SJCRH30 (cell line): Measurements from ENCODE around the gene NSD1. TPM values are rescaled to one million over a fixed set of nuclear protein-coding genes. Genes with fewer than 3 reads are reported as not detected.
A peak's percentile ranks its signal among the peaks of the same experiment; 100 is the strongest.
"Not testable (repeated sequence)": the region's sequence is repeated elsewhere in the genome, so short reads cannot be mapped to it uniquely, and the experiment has no call there.

Experiments
- DNase-seq, 2 experiments: peaks; one replicate each; pipeline ENCODE4 v3.0.0-alpha.2; 2015 to 2020
- H3K27ac ChIP-seq: fragments of 250-450 bp; sonication (Bioruptor Pico); 2 replicates; pipeline ENCODE4 v1.5.1; 2020; ENCODE audit warnings: mild to moderate bottlenecking, moderate library complexity
- H3K27me3 ChIP-seq: fragments of 250-450 bp; sonication (Bioruptor Pico); 2 replicates; pipeline ENCODE4 v1.5.1; 2020; ENCODE audit warnings: mild to moderate bottlenecking, moderate library complexity
- H3K36me3 ChIP-seq: fragments of 250-450 bp; sonication (Bioruptor Pico); 2 replicates; pipeline ENCODE4 v1.5.1; 2020; ENCODE audit warnings: mild to moderate bottlenecking, moderate library complexity
- H3K4me1 ChIP-seq: fragments of 250-450 bp; sonication (Bioruptor Pico); 2 replicates; pipeline ENCODE4 v1.5.1; 2020; ENCODE audit warnings: mild to moderate bottlenecking, moderate library complexity
- H3K4me3 ChIP-seq: fragments of 250-450 bp; sonication (Bioruptor Pico); 2 replicates; pipeline ENCODE4 v1.5.1; 2020; ENCODE audit warnings: mild to moderate bottlenecking, moderate library complexity
- H3K9me3 ChIP-seq: fragments of 250-450 bp; sonication (Bioruptor Pico); replicated peaks from 2 replicates; pipeline ENCODE4 v1.5.1; 2020; ENCODE audit warnings: mild to moderate bottlenecking, moderate library complexity
- total RNA-seq: library from RNA; depleted of rRNA; stranded (reverse); fragments of >200 nt; shearing (Covaris generic); gene quantifications from 2 replicates; pipeline ENCODE4 v1.2.3, GENCODE V29; 2014

Gene NSD1
- total RNA-seq, 1 experiment from 2014 or later, result 5.7 TPM

DNA sequence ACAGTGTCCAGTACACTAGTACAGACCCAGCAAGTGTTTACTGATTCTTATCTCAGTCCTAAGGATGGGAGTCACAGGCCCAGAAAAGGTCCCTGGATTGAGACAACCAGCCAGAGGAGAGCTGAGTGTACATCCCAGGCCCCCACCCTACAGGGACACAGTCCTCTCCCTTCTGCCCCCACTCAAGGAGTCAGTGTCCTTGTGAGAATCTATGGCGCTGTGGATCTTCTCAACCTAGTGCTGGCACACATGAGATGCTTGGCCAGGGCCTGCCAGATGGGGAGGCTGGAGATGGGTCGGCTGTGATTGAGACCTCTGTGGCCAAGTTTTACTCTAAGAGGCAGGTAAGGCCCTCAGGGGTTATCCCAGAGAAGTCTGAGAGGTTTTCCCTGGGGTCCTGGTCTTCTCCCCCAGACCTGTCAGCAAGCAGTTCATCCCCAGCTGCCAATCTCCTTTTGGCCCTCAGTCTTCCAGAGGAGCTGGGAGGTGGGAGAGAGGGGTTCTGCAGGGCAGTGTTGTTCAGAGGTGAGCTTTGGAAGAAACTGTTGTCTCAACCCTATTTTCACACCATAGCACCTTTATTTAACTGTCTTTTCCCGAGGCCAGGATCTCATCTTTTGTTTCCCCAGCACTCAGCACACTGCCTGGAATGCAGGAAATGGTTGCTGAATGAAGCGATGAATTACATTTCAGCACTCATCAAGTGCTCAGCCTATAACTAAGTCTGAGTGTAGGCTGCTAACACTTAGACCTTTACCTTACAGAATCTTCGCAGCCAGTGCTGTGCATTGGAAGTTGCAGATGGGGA lies 3.2 kb upstream of the NSD1 start:
- Histone ChIP-seq H3K27ac (no peak overlapping the region), H3K9me3 (no peaks in the 10 kb centered on the region), H3K4me1 (no peaks in the 10 kb centered on the region; the same call in 1 of the 2 replicates), H3K27me3 (no peaks in the 10 kb centered on the region), H3K36me3 (no peaks in the 10 kb centered on the region), H3K4me3 (no peak overlapping the region)
- DNase-seq, result no peak

DNA sequence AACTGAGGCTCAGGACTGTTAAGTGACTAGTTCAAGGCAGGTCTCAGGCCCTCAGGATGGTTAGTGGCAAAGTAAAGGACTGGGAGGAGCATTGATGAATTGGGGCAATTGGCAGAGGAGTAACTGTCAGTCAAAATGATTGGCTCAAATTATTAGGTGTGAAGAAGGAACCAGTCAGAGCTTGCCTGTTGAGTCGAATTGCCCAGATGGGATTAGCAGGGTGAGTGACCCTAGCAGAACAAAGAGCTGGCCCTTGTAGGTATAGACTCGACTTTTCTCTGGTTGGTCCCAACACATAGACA lies 2.6 kb upstream of the NSD1 start:
- Histone ChIP-seq H3K27ac (no peak overlapping the region), H3K4me3 (no peak overlapping the region), H3K27me3 (no peaks in the 10 kb centered on the region), H3K9me3 (no peaks in the 10 kb centered on the region), H3K36me3 (no peaks in the 10 kb centered on the region), H3K4me1 (no peaks in the 10 kb centered on the region; the same call in 1 of the 2 replicates)
- no peak for DNase-seq

DNA sequence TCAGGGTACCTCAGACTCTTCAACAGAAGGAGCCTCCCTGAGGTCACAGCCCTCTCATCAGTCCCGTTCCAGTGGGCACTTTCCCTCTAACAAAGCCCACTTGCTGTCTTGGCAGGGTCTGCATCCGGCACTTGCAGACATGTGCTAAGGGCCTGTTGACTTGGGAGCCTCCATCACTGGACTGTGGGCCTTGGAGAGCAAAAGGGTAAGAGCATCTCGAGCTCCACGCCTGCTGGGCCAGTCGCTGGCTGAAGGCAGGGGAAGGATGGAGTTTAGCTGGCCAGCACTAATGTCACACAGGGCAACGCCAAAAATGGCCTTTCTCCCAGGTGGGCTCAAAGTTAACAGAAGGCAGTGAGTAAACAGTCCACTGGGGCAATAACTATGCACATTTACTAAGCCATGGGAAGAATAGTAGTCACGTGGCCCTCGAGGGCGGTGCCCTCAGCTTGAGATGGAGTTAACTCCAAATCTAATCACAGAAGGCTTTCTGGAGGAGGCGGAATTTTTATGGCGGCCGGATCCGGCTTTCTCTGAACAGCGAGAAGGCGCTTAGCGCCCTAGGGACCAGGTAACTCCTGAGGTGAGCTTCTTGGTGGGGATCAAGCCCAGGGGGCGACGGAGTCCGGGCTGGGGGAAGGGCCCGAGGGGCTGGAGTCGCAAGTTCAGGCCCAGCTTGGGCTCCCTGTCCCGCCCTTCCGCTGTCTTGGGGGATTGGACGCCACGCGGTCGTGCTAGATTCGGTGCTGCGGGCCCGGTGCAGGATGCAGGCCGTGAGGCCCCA lies 2.0 kb upstream of the NSD1 start:
- Histone ChIP-seq H3K27me3 (no peaks in the 10 kb centered on the region), H3K4me1 (no peaks in the 10 kb centered on the region; the same call in 1 of the 2 replicates), H3K4me3 (no peak overlapping the region), H3K27ac (no peak overlapping the region), H3K36me3 (no peaks in the 10 kb centered on the region), H3K9me3 (no peaks in the 10 kb centered on the region)
- DNase-seq, result no peak

DNA sequence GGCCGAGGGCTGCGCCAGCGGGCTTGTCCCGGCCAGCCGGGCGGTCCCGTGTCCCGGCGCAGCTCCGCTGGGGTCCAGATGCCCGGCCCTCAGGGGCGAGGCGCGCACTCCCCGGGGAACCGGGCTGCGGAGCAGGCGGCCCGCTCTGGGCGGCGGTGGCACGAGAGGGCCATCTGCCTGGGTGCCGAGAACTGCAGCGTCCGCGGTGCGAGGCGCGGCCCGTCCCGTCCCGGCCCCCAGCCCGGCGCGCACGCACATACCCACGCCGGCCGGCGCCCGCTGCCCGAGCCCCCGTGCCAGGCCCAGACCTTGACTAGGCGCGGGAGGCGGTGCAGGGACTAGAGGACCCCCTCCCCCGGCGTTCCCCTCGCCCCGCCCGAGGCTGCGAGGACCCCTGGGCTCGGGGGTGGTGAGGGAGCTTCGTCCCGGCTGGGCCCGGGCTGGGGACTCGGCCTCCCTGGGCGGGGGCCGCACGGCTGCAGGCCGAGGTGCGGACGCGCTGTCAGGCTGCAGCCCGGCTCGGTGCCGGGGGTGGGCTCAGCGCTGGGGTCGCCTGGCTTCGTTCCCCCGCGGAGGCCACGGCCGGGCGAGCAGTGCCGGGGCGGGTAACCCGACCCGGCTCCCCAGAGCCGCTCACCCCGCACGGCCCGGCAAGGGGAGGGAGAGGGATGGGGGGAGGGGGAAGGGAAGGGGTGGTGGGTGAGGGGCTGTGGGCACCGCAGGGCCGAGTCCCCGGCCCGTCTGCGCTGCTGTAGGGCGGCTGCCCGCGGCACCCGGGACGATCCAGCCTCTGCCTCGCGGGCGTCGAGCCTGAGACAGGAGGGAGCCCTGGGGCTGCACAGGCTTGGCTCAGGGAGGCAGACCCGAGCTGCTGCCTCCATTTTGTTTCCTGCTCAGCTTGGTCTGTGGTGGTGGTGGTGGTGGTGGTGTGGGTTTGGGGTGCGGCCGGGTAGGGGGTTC lies 1.2 kb upstream of the NSD1 start:
- Histone ChIP-seq H3K27ac (no peak overlapping the region), H3K9me3 (no peaks in the 10 kb centered on the region), H3K4me1 (no peaks in the 10 kb centered on the region; the same call in 1 of the 2 replicates), H3K36me3 (no peaks in the 10 kb centered on the region), H3K4me3 (no peak overlapping the region), H3K27me3 (no peaks in the 10 kb centered on the region)
- no peak for DNase-seq

DNA sequence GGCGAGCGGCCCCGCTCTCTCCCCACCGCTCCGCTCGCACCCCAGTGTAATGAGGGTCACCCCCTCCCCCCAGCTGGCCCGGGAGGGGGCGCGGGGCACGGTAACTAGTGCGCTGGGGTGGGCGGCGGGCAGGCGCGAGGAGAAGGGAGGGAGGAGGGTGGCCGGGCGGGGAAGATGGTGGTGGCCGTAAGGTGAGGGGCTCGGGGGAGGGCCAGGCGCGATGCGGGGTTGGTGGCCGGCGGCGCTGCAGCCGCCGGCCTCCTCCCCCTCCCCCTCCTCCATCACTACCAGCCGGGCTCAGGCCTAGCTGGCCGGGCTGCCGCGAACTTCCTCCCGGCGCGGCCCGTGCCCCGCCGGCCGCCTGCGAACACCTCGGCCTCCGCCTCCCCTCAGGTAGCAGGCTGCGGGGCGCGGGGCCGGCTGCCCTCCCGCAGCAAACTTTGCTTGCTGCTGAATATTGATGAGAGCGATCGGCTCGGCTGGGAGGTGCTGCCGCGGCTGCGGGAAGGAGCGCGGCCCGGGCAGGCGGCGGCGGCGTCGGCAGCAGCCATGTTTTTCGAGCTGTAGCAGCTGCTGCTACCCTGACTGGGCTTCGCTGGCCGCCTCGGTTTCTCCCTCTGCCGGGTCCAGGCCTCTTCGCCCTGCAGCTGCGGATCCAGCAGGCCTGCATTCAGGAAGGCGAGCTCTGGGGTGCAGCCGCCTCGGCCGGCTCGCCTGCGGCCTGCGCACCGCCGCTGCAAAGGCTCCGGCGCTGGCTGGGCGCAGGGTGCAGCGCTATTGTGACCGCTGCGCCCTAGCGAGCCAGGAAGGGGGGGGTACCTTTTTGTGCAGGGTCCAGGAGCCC lies 502 bp downstream of the NSD1 start:
- no peaks in the 10 kb centered on the region for H3K27me3 ChIP-seq
- H3K36me3 ChIP-seq, result no peaks in the 10 kb centered on the region
- H3K9me3 ChIP-seq, result no peaks in the 10 kb centered on the region
- no peaks in the 10 kb centered on the region for H3K4me1 ChIP-seq
- peak overlapping the region; percentile 88 for H3K27ac ChIP-seq
- DNase-seq, result peak; percentile 43 to 49
- H3K4me3 ChIP-seq, result peak overlapping the region; percentile 62

DNA sequence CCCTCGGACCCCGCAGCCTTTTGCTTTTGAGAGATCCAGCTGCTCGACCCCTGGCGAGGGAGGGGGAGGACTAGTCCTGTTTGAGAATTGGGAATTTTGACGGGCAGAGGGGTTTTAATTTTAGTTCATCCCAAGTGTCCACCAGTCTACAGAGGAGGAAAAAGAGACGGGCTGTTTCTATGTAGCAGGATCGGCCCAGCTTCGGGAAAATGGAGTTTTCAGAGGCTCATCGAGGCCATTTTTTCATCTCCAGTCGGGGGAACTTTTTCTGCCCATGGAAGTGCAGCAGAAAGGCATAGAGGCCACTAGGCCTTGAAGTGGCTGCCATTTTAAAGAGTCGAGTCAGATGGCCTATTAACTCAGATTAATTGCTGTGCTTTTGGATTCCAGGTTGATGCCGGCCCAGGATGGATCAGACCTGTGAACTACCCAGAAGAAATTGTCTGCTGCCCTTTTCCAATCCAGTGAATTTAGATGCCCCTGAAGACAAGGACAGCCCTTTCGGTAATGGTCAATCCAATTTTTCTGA lies 1.2 kb downstream of the NSD1 start:
- peak overlapping the region; percentile 88 for H3K27ac ChIP-seq
- no peak for DNase-seq

DNA sequence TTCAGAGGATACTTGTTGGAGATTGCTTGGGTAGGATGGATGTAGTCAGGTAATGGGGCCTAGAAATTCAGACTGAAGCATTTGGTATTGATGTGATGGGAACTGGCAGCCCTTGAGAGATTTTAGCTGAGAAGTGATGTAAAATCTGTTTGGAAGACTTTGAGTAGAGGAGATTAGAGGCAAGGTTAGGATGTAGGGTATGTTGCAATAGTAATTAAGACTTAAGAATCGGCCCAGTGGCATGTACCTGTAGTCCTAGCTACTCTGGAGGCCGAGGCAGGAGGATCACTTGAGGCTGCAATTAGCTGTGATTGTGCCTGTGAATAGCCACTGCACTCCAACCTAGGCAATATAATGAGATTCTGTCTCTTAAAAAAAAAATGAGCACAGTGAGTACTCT lies 6.7 kb downstream of the NSD1 start:
- Histone ChIP-seq H3K27me3 (no peaks in the 10 kb centered on the region), H3K36me3 (no peaks in the 10 kb centered on the region; the same call in 1 of the 2 replicates), H3K27ac (no peak overlapping the region), H3K9me3 (no peaks in the 10 kb centered on the region), H3K4me1 (no peaks in the 10 kb centered on the region), H3K4me3 (no peak overlapping the region)
- DNase-seq, result no peak

More for the DNA sequence above, 1.2 kb downstream of the NSD1 start:
- Histone ChIP-seq H3K4me3 (peak overlapping the region; percentile 62), H3K9me3 (no peaks in the 10 kb centered on the region), H3K4me1 (no peaks in the 10 kb centered on the region), H3K27me3 (no peaks in the 10 kb centered on the region), H3K36me3 (no peaks in the 10 kb centered on the region)

DNA sequence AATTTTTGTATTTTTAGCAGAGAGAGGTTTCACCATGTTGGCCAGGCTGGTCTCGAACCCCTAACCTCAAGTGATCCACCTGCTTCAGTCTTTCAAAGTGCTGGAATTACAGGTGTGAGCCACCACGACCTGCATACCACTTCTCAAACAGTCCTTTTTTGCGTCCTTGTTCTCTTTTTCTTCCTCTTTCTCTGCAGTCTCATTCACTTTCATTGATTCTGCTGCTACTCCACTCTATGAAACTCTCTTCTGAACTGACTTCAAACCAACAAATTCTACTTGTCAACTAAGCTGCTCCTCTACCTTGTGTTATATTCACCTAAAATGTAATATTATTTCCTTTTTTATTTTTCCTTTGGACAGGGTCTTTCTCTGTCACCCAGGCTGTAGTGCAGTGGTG lies 7.9 kb downstream of the NSD1 start:
- Histone ChIP-seq H3K9me3 (no peaks in the 10 kb centered on the region), H3K4me3 (no peak overlapping the region), H3K27me3 (no peaks in the 10 kb centered on the region), H3K36me3 (no peaks in the 10 kb centered on the region; the same call in 1 of the 2 replicates), H3K4me1 (no peaks in the 10 kb centered on the region), H3K27ac (no peak overlapping the region)
- no peak for DNase-seq

DNA sequence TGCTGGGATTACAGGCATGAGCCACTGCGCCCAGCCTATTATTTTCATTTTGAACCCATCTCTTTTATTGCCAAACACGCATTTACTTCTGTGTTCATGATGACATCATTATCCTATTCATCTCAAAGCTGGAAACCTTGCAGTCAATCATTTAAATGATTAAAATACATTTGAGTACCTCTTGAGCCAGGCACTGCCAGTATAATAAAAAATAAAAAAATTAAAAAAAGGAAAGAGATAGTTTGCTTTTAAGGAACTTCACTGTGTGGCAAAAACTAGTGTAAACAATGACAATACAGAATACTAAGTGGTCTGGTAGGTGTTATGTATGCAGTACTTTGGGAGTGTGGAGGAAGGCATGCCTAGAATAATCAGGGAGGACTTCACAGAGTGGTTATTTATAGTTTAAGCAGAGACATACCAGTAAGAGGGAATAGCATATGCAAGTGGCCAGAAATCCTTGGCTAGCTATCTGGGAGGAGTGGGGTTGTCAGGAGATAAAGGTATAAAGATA lies 8.6 kb downstream of the NSD1 start:
- H3K4me3 ChIP-seq, result no peak overlapping the region
- no peaks in the 10 kb centered on the region for H3K27me3 ChIP-seq
- no peaks in the 10 kb centered on the region for H3K9me3 ChIP-seq
- DNase-seq, result no peak
- H3K4me1 ChIP-seq, result no peaks in the 10 kb centered on the region
- no peak overlapping the region for H3K27ac ChIP-seq
- H3K36me3 ChIP-seq, result no peaks in the 10 kb centered on the region; the same call in 1 of the 2 replicates

DNA sequence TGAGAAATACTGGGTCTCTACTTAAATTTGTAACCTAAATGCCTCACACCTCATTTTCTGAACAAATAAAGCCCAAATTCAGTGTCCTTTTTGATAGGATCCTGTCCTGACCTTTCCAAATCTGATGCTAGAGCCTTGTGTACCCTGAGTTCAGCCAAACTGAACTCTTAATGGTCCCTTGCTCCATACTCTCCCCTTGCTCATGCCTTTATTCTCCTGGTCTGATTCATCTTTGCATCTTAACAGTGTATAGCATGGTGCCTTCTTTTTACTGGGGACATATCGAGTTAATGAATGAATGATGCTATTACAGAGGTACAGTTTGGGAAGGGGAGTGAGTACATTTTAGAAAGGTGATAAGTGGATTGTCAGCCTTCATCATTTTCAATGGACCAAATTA lies 9.2 kb downstream of the NSD1 start:
- no peaks in the 10 kb centered on the region; the same call in 1 of the 2 replicates for H3K36me3 ChIP-seq
- no peak overlapping the region for H3K4me3 ChIP-seq
- H3K9me3 ChIP-seq, result no peaks in the 10 kb centered on the region
- H3K4me1 ChIP-seq, result no peaks in the 10 kb centered on the region
- H3K27ac ChIP-seq, result no peak overlapping the region
- no peak for DNase-seq
- H3K27me3 ChIP-seq, result no peaks in the 10 kb centered on the region

DNA sequence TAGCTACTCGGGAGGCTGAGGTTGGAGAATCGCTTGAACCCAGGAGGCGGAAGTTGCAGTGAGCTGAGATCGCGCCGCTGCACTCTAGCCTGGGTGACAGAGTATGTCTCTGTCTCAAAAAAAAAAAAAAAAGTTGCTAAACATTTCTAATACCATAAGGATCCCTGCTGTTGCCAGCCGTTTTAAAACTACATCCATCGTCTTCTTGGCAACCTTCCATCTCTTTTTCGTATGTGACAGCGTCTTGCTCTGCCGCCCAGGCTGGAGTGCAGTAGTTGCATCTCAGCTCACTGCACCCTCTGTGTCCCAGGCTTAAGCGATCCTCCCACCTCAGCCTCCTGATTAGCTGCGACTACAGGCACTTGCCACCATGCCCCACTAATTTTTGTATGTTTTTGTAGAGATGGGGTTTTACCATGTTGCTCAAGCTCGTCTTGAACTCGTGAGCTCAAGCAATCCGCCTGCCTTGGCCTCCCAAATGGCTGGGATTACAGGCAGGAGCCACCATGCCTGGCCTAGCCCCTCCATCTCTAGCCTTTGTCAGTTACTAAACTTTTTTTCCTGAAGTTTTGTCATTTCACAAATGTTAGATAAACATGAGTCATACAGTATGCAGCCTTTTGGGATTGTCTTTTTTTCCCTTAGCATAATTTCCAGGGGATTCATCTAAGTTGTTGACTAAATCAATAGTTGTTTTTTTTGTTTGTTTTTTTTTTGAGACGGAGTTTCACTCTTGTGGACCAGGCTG lies 13.5 kb downstream of the NSD1 start:
- H3K27ac ChIP-seq, result no peak overlapping the region
- no peaks in the 10 kb centered on the region for H3K27me3 ChIP-seq
- no peaks in the 10 kb centered on the region; the same call in 1 of the 2 replicates for H3K36me3 ChIP-seq
- H3K9me3 ChIP-seq, result no peaks in the 10 kb centered on the region
- no peak overlapping the region for H3K4me3 ChIP-seq
- no peak for DNase-seq
- no peaks in the 10 kb centered on the region for H3K4me1 ChIP-seq

DNA sequence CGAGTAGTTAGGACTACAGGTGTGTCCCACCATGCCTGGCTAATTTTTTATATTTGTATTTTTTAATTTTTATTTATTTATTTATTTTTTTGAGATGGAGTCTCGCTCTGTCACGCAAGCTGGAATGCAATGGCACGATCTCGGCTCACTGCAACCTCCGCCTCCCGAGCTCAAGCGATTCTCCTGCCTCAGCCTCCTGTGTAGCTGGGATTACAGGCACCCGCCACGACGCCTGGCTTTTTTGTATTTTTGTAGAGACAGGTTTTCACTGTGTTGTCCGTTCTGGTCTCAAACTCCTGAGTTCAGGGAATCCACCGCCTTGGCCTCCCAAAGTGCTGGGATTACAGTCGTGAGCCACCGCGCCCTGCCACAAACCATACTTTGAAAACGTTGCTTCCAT lies 16.5 kb downstream of the NSD1 start:
- H3K27me3 ChIP-seq, DNase-seq, H3K36me3 ChIP-seq, H3K9me3 ChIP-seq, H3K4me1 ChIP-seq, H3K4me3 ChIP-seq, H3K27ac ChIP-seq: not testable (repeated sequence)

DNA sequence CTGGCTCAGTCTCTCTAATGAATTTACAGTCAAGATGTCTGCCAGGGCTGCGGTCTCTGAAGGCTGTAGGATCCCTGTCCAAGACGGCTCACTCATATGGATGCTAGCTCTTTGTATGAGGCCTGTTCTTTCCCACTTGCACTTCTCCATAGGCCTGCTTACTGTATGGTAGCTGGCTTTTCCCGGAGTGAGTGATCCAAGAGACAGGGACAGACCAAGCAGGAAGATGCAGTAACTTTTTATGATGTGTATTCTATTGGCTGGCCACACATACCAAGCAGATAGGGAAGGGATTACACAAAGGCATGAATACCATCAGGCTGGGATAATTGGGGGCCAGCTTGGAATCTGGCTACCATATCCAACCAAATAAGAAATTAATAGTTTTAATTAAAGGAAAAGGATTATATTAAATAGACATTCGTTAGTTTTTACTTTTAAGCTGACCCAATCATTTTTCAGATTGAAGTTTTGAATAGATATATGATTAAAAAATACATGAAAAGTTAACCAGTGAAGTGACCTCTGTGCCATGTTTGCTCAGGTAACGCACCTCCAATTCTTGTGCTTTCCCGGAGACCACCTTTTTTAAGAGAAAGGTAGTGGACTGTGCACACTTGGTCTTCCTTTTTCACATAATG lies 20.6 kb downstream of the NSD1 start:
- no peak overlapping the region for H3K27ac ChIP-seq
- H3K4me1 ChIP-seq, result no peaks in the 10 kb centered on the region
- DNase-seq, result no peak
- no peaks in the 10 kb centered on the region for H3K27me3 ChIP-seq
- no peaks in the 10 kb centered on the region for H3K36me3 ChIP-seq
- H3K4me3 ChIP-seq, result no peak overlapping the region
- no peaks in the 10 kb centered on the region for H3K9me3 ChIP-seq
